PC-3 (cell line): ENCODE measurements around the gene C19orf12. TPM values are rescaled to one million over a fixed set of nuclear protein-coding genes. Genes with fewer than 3 reads are reported as not detected.

ENCODE experiments used
- ATAC-seq: fragments of 200-7000 bp; cut with Tn5 transposase; 2 replicates; pipeline ENCODE4 v1.9.1; 2020; ENCODE audit warnings: mild to moderate bottlenecking, moderate library complexity
- BruUV-seq: library from RNA; stranded (reverse); fragments of 400-500 nt; replicated peaks from 2 replicates; lab custom pipeline; 2021; lab: Mats Ljungman, UMichigan
- CTCF ChIA-PET: fragments of 300-600 bp; sonication (Branson Sonifier 250); formaldehyde crosslinking; loops from one replicate; lab custom pipeline; 2022; ENCODE audit warnings: antibody characterized with exemption; lab: Charles Lee
- POLR2A ChIA-PET: fragments of 300-600 bp; sonication (Branson Sonifier 250); formaldehyde crosslinking; loops from one replicate; lab custom pipeline; 2022; ENCODE audit warnings: antibody characterized with exemption; ENCODE audit not compliant: unreplicated experiment; lab: Charles Lee
- DNase-seq: peaks from one replicate; pipeline ENCODE4 v3.0.0-alpha.2; 2015
- H2AFZ ChIP-seq: fragments of 300-600 bp; sonication (generic); 2 replicates; pipeline ENCODE4 v1.6.0; 2016; ENCODE audit warnings: antibody characterized with exemption, low read length
- H3F3A ChIP-seq: fragments of 300-600 bp; sonication (generic); one replicate; pipeline ENCODE4 v1.6.0; 2017; ENCODE audit warnings: antibody characterized with exemption, low read length, control low read depth, mild to moderate bottlenecking; ENCODE audit not compliant: unreplicated experiment
- H3K27ac ChIP-seq: fragments of 300-600 bp; sonication (generic); 2 replicates; pipeline ENCODE4 v1.5.1; 2016; ENCODE audit warnings: mild to moderate bottlenecking, low read length
- H3K27me3 ChIP-seq: fragments of 300-600 bp; sonication (generic); 2 replicates; pipeline ENCODE4 v1.6.1; 2016; ENCODE audit warnings: low read length, mixed read lengths
- H3K36me3 ChIP-seq: fragments of 300-600 bp; sonication (generic); 2 replicates; pipeline ENCODE4 v1.6.1; 2016; ENCODE audit warnings: low read depth, mixed run types, low read length, mixed read lengths
- H3K4me1 ChIP-seq: fragments of 300-600 bp; sonication (generic); 2 replicates; pipeline ENCODE4 v1.5.1; 2016; ENCODE audit warnings: low read length; ENCODE audit not compliant: insufficient read depth
- H3K4me2 ChIP-seq: fragments of 300-600 bp; sonication (generic); 2 replicates; pipeline ENCODE4 v1.6.0; 2016; ENCODE audit warnings: low read length
- H3K4me3 ChIP-seq: fragments of 300-600 bp; sonication (generic); 2 replicates; pipeline ENCODE4 v1.5.1; 2016; ENCODE audit warnings: mild to moderate bottlenecking, low read length, mixed read lengths
- H3K79me2 ChIP-seq: fragments of 300-600 bp; sonication (generic); 2 replicates; pipeline ENCODE4 v1.6.1; 2017; ENCODE audit warnings: low read length, mixed read lengths
- H3K9ac ChIP-seq: fragments of 300-600 bp; sonication (generic); 2 replicates; pipeline ENCODE4 v1.6.0; 2016; ENCODE audit warnings: mild to moderate bottlenecking, low read length
- H3K9me2 ChIP-seq: fragments of 300-600 bp; sonication (generic); replicated peaks from 2 replicates; pipeline ENCODE4 v1.6.1; 2016; ENCODE audit warnings: mixed run types, low read length, mixed read lengths
- H3K9me3 ChIP-seq: fragments of 300-600 bp; sonication (generic); 2 replicates; pipeline ENCODE4 v1.6.1; 2016; ENCODE audit warnings: low read length, mixed read lengths
- H4K20me1 ChIP-seq: fragments of 300-600 bp; sonication (generic); 2 replicates; pipeline ENCODE4 v1.6.1; 2016; ENCODE audit warnings: low read length, mixed read lengths
- EZH2 ChIP-seq: fragments of 300-600 bp; sonication (generic); IDR thresholded peaks from one replicate; pipeline ENCODE4 v1.6.1; 2017; ENCODE audit warnings: antibody characterized with exemption, mild to moderate bottlenecking, low read length; ENCODE audit not compliant: unreplicated experiment
- EZH2phosphoT487 ChIP-seq: fragments of 300-600 bp; sonication (generic); IDR thresholded peaks from 2 replicates; pipeline ENCODE4 v1.6.1; 2018; ENCODE audit warnings: mild to moderate bottlenecking, antibody characterized with exemption, low read length, borderline replicate concordance
- intact Hi-C: fragments of 100-400 bp; cut with micrococcal nuclease; formaldehyde crosslinking; loops from 2 replicates; pipeline ENCODE4 v1.9.0; 2023
- total RNA-seq: library from RNA; depleted of rRNA; stranded (reverse); fragments of >200 nt; gene quantifications from 2 replicates; pipeline ENCODE4 v1.2.3, GENCODE V29; 2014
- TF ChIP-seq, protein P1 (sequence below): fragments of 300-600 bp; sonication (generic); conservative IDR thresholded peaks from 2 replicates; pipeline ENCODE4 v1.5.1; 2017; ENCODE audit warnings: antibody characterized with exemption, low read depth, mild to moderate bottlenecking, low read length

C19orf12 gene
- total RNA-seq, 1 experiment from 2014 or later = 11.8 TPM

DNA sequence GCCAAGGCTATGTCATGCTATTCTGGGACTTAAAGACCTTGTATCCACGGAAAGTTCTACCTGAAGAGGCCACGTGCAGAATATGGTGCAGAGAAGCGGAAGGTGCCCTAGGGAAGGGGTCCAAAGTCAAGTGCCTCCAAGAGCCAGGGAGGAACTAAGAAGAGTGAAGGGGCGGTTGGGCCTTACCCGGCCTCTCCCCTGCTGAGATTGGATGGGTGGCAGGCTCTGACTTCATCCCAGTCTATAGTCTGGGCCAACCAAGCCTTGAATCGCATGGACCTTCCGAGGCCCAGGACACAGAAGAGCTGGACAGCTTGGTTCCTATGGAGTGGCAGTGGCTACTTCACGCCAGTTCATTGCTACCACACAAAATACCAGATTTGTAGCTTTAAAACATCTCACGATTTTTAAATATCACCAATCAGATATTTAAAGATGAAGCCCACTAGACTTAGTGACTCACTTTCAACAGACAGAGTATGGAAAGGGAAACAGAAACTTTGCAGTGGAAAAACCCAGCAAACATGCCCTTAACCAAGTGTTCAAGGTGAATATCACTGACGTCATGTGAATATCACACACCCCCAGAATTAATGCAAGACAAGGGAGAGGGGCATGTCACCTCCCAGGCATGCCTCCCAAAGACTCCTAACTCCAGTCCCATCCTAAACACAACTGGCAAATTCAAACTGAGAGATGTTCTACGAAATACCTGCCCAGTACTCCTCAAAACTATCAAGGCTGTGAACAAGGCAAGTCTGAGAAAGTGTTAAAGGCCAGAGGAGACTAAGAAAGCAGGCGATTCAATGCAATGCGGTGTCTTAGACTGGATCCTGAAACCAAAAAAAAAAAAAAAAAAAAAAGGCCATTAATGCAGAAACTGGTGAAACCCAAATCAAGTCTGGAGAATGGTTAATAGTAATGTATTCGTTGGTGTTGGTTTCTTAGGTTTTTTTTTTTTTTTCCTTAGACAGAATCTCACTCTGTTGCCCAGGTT lies 10.2 kb downstream of the C19orf12 start:
- H3K9ac ChIP-seq = no peak overlapping the region
- no peak overlapping the region for H3K27ac ChIP-seq
- no peak overlapping the region for H3K4me3 ChIP-seq
- no peaks in the 10 kb centered on the region for H4K20me1 ChIP-seq
- no peaks in the 10 kb centered on the region for H3K27me3 ChIP-seq
- DNase-seq (no peak), ATAC-seq (no peak)
- TF ChIP-seq, protein P1, sequence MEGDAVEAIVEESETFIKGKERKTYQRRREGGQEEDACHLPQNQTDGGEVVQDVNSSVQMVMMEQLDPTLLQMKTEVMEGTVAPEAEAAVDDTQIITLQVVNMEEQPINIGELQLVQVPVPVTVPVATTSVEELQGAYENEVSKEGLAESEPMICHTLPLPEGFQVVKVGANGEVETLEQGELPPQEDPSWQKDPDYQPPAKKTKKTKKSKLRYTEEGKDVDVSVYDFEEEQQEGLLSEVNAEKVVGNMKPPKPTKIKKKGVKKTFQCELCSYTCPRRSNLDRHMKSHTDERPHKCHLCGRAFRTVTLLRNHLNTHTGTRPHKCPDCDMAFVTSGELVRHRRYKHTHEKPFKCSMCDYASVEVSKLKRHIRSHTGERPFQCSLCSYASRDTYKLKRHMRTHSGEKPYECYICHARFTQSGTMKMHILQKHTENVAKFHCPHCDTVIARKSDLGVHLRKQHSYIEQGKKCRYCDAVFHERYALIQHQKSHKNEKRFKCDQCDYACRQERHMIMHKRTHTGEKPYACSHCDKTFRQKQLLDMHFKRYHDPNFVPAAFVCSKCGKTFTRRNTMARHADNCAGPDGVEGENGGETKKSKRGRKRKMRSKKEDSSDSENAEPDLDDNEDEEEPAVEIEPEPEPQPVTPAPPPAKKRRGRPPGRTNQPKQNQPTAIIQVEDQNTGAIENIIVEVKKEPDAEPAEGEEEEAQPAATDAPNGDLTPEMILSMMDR = no peak
- no peak for TF ChIP-seq EZH2phosphoT487
- no peak for TF ChIP-seq EZH2
- H2AFZ ChIP-seq = no peak overlapping the region
- ChIA-PET POLR2A (no interaction called here), CTCF (no interaction called here)
- no peak overlapping the region for H3K4me2 ChIP-seq
- H3K79me2 ChIP-seq = no peaks in the 10 kb centered on the region
- no peaks in the 10 kb centered on the region for H3K9me3 ChIP-seq
- no peaks in the 10 kb centered on the region for H3K36me3 ChIP-seq
- H3K4me1 ChIP-seq = no peaks in the 10 kb centered on the region
- no peaks in the 10 kb centered on the region for H3K9me2 ChIP-seq
- no peaks in the 10 kb centered on the region for H3F3A ChIP-seq
- no TSS peak for BruUV-seq
- intact Hi-C loops = no loop called here

DNA sequence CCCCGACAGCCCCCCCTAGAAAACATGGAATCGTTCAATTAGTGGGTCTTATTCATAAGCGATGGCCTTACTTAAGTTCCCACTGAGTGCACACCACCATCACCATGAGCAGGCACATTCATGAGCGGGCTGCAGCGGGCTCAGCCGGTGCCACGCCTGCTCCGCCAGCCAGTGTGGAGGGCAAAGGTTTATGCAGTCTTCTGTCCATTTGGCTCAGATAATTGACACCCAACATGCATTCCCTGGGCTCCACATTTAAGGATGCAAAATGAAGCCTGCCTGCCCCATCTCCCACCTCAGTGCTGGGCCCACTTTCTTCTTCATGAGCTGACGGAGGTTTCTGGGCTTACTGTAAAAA lies 12.1 kb downstream of the C19orf12 start:
- Histone ChIP-seq H3K36me3 (no peaks in the 10 kb centered on the region), H3F3A (no peaks in the 10 kb centered on the region), H2AFZ (no peak overlapping the region), H3K9ac (no peak overlapping the region), H3K4me1 (no peaks in the 10 kb centered on the region), H3K9me3 (no peaks in the 10 kb centered on the region), H4K20me1 (no peaks in the 10 kb centered on the region), H3K4me2 (no peak overlapping the region), H3K27ac (no peak overlapping the region), H3K79me2 (no peaks in the 10 kb centered on the region), H3K9me2 (no peaks in the 10 kb centered on the region), H3K4me3 (no peak overlapping the region), H3K27me3 (no peaks in the 10 kb centered on the region)
- ATAC-seq (no peak), DNase-seq (no peak)
- ChIA-PET CTCF (no interaction called here), POLR2A (no interaction called here)
- intact Hi-C loops = no loop called here
- no TSS peak for BruUV-seq
- TF ChIP-seq EZH2 = no peak
- TF ChIP-seq, protein P1 = no peak
- TF ChIP-seq EZH2phosphoT487 = no peak
